Measurements from ENCODE around the gene TSEN34.
A peak's percentile ranks its signal among the peaks of the same experiment; 100 is the strongest.
"Not testable (repeated sequence)": the region's sequence is repeated elsewhere in the genome, so short reads cannot be mapped to it uniquely, and the experiment has no call there.

The TSEN34 gene

DNA sequence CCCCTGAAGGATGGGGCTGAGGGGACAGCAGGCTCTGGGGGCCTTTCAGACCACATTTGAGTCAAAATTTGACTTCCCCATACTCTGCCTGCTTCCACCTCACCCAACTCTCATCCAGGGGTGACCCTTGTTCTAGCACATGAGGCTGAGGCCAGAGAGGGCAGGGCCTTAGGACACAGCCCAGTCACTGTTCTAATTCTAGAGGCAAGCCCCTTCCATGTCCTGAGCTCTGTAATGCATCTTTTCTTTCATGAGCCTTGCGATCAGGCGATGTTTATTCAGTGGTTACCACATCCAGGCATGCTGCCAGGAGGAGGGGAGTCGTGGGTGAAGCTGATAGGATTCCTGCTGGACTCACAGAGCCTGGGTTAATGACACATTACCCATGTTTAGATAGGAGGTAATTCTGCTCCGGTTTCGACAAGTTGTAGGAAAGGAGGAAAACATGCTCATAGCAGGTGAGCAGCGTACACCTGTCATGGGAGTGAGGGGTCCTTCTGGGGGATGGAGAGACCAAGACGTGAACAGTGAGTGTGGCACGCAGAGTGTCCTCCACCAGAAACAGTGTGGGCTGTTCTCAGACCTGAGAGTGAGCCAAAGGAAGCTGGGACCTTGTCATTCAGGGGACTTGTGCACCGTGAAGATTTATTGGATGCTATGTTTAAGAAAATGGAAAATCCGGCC lies 18.8 kb downstream of the TSEN34 start:
- peak; percentile 62 to 67 for DNase-seq

- no peak for DNase-seq
These were observed 20.1 kb downstream of the TSEN34 start for GRCh38 chr19:54211235-54211634.

DNA sequence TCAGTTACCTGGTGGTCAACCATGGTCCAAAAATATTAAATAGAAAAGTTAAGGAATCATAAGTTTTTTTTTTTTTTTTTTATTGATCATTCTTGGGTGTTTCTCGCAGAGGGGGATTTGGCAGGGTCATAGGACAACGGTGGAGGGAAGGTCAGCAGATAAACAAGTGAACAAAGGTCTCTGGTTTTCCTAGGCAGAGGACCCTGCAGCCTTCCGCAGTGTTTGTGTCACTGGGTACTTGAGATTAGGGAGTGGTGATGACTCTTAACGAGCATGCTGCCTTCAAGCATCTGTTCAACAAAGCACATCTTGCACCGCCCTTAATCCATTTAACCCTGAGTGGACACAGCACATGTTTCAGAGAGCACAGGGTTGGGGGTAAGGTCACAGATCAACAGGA lies 23.1 kb downstream of the TSEN34 start:
- not testable (repeated sequence) for DNase-seq

DNA sequence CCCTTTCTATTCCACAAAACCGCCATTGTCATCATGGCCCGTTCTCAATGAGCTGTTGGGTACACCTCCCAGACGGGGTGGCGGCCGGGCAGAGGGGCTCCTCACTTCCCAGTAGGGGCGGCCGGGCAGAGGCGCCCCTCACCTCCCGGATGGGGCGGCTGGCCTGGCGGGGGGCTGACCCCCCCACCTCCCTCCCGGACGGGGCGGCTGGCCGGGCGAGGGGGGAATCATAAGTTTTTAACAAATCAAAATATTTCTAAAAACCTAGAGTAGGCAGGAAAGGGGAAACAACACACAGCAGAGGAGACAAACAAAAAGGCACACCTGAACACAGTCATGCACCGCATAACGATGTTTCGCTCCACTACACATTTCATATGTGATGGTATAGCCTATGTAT lies 23.6 kb downstream of the TSEN34 start:
- DNase-seq: not testable (repeated sequence)

- no peak for DNase-seq
These were observed 25.8 kb downstream of the TSEN34 start for GRCh38 chr19:54216869-54217268.

DNA sequence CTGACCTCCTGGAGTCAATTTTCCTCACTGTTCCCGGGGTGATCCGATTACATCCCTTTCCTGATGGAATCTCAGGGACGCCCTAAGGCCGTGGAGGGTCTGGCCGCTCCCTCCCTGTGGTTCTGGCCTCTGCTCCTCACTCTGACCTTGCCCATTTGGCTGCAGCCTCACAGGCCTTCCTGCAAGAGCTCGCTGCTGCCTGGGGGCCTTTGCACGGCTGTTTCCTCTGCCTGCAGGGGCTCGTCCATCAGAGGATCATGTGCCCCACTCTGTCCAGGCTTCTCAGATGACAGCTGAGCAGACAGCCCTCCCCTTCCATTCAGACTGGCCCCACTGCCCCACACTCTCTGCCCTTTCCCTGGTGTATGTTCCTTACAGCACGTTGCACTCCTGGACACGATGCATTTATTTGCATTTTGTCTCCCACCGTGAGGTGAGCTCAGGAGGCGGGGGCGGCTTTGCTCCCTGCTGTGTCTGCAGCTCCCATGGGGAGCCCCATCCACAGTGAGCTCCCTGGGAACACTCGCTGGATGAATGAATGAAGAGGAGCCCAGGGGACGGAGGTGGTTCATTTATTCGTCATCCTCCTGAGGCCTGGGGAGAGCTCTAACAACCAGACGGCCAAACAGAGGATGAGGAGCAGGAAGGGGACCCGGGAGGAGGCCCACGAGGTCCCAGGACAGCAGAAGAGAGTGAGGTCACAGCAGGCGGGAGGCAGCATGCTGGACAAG lies 26.6 kb downstream of the TSEN34 start:
- not testable (repeated sequence) for DNase-seq

- DNase-seq: no peak
These were observed 27.2 kb downstream of the TSEN34 start for GRCh38 chr19:54218259-54218658.

DNA sequence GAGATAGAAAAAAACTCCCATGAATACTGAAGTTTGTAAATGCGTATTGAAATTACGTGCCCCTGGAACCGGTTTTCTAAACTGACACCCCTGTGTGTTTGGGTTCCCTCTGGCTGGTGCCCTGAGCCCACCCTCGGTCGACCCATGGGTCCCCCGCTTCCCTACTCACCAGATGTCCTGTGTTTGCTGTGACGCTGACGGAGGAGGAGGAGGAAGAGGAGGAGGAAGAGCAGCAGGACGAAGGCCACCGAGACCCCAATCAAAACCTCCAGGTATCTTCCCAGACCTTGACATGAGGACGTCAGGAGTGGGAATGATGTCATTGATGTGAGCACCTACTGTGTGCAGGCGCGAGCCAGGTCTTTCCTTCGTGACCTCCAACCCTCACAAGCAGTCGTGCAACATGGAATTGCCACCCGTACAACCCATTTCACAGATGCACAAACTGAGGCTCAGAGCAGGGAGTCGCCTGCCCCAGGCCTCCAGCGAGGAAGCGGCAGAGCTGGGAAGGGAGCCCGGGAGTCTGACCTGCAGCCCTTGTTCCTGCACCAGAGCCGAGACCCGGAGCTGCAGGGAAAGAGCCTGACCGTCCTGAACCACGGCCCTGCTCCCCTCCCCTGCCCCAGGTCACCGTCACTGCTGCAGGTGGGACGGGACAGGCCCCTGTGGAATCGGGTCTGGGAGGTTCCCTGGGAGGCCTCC lies 28.0 kb downstream of the TSEN34 start:
- no peak for DNase-seq

GRCh38 chr19:54219702-54220101 lies 28.6 kb downstream of the TSEN34 start:
- not testable (repeated sequence) for DNase-seq

- not testable (repeated sequence) for DNase-seq
These were observed 30.8 kb downstream of the TSEN34 start for GRCh38 chr19:54221947-54222346.

DNA sequence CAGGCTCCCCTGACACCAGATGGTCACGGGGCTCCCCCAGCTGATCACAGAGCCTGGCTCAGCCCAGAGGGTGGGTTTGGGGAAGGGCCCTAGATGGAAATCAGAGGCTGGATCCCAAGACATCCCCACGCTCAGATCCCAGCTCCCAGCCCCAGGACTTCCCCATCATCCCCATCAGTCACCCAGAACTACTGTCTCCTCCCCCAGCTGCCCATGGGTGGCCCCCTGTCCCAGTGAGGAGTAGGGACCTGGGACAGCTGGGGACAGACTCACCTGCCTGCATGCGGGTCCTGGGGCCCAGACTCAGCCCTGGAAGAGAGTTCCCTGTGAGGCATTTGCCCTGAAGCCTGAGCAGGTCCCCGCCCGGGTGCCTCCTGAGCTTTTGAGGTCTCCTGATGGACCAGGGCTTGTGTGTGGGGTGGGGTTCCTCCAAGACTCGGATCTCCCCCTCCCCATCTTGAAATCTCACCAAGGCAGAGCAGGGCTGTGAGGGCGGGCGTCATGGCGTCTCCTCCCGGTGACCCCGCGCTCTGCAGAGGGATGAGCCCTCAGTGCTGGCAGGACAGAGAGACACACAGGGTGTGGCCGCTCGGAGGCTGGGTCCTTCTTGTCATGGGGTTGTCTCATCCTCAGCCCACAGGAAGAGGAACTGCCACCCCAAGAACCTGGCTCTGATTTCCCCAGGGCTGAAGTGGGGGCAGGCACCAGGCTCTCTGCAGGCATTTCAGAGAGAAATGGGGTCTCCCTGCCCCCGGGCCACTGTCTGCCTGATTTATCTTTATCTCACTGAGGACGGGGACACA lies 31.6 kb downstream of the TSEN34 start, which contains the start of gene LILRB3:
LILRB3 (minus strand) TSS at position 534 of the 803 bp plus-strand sequence; CDS start at position 503, 31 bp downstream.
- DNase-seq: not testable (repeated sequence)

DNA sequence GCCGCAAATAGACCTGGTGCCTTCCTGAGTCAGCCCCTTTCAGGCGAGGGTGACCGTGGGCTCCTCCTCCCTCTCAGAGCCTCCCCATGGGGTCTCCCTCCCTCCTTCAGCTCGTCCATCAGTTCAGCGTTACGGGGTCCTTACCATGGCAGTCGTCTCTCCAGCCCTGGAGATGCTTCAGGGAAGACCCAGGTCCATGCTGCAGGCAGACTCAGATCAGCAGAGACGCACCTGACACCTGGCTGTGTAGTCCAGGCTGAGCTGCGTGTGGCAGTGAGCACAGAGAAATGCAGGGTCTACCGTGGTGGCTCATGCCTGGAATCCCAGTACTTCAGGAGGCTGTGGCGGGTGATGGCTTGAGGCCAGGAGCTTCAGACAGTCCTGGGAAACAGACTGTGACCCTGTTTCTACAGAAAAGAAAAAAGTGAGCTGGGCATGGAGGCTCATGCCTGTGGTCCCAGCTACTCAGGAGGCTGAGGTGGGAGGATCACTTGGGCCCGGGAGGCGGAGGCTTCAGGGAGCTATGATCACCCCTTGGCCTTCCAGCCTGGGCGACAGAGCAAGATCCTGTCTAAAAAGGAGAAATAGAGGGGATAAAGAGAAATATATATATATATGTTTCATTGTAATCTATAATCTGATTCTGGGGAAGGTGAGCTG lies 32.3 kb downstream of the TSEN34 start:
- DNase-seq: not testable (repeated sequence)

GRCh38 chr19:54223937-54224281 lies 32.8 kb downstream of the TSEN34 start:
- not testable (repeated sequence) for DNase-seq

DNA sequence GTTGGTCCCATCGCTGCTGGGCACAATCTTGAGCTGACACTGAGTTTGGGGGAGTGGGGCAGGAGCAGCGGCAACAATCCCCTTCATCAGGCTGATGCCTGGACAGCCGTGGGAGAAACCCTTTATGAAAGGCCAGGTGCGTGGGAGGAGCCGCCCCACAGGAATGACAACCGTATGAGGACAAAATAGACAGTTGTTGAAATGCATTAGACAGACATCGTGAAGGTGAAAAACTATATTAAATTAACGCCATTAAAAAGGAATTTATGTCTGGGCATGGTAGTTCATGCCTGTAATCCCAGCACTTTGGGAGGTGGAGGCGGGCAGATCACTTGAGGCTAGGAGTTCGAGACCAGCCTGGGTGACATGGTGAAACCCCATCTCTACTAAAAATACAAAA lies 33.5 kb downstream of the TSEN34 start:
- not testable (repeated sequence) for DNase-seq

- no peak for DNase-seq
These were observed 38.0 kb downstream of the TSEN34 start for GRCh38 chr19:54229146-54229545.

DNA sequence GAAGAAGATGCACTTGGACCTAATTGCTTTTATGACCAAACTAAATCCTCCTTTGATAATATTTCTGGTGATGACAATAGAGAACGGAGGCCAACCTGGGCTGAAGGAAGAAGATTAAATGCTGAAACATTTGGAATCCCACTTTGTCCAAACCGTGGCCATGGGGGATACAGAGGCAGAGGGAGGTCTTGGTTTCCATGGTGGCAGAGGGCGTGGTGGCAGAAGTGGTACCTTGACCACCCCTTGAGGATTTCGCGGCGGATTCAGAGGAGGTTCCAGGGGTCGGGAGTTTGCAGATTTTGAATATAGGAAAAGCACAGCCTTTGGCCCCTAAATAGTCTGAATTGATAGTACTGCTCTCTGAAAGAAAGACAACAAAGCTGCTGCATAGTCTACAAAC lies 38.9 kb downstream of the TSEN34 start:
- DNase-seq: no peak

- peak; percentile 91 for DNase-seq
These were observed 40.2 kb downstream of the TSEN34 start for GRCh38 chr19:54231077-54231931.

GRCh38 chr19:54233941-54234340 lies 42.8 kb downstream of the TSEN34 start:
- no peak for DNase-seq

GRCh38 chr19:54239491-54240371 lies 48.6 kb downstream of the TSEN34 start:
- DNase-seq: not testable (repeated sequence)
